Measurements from ENCODE around the gene GLI3. TPM values are rescaled to one million over a fixed set of nuclear protein-coding genes. Genes with fewer than 3 reads are reported as not detected.

GLI3 gene
- total RNA-seq, 1 experiment from 2014 or later = 0.07 TPM

GRCh38 chr7:42186151-42186550 is 50.9 kb downstream of the GLI3 start:
- H3K9me2 ChIP-seq (replicated peaks; ENCODE audit: insufficient read depth, low read length) = no peaks in the 10 kb centered on the region
- H3K4me3 ChIP-seq (ENCODE audit: low read length) = no peak overlapping the region
- no peak overlapping the region for H3K4me2 ChIP-seq (ENCODE audit: low read depth, low read length, poor library complexity, severe bottlenecking)
- no peaks in the 10 kb centered on the region for H4K20me1 ChIP-seq (ENCODE audit: insufficient read depth, low read depth, low read length)
- H3K27ac ChIP-seq (ENCODE audit: low read length) = no peak overlapping the region
- no peaks in the 10 kb centered on the region for H3K9me3 ChIP-seq (ENCODE audit: low read length)
- H2AFZ ChIP-seq (ENCODE audit: low read length) = no peak overlapping the region
- H3K36me3 ChIP-seq (ENCODE audit: insufficient read depth, low read length) = no peaks in the 10 kb centered on the region
- H3K9ac ChIP-seq (ENCODE audit: low read length) = no peak overlapping the region
- peak; percentile 59 for DNase-seq
- no peaks in the 10 kb centered on the region for H3K27me3 ChIP-seq (ENCODE audit: low read length)
- H3K4me1 ChIP-seq (ENCODE audit: low read length) = no peaks in the 10 kb centered on the region
- H3K79me2 ChIP-seq (ENCODE audit: low read length) = no peaks in the 10 kb centered on the region

GRCh38 chr7:42185726-42186125 is 51.3 kb downstream of the GLI3 start:
- Histone ChIP-seq H3K4me3 (ENCODE audit: low read length) (no peak overlapping the region), H3K9me3 (ENCODE audit: low read length) (no peaks in the 10 kb centered on the region), H2AFZ (ENCODE audit: low read length) (no peak overlapping the region), H3K9me2 (replicated peaks; ENCODE audit: insufficient read depth, low read length) (no peaks in the 10 kb centered on the region), H3K27ac (ENCODE audit: low read length) (no peak overlapping the region), H3K27me3 (ENCODE audit: low read length) (no peaks in the 10 kb centered on the region), H3K36me3 (ENCODE audit: insufficient read depth, low read length) (no peaks in the 10 kb centered on the region), H3K79me2 (ENCODE audit: low read length) (no peaks in the 10 kb centered on the region), H3K4me1 (ENCODE audit: low read length) (no peaks in the 10 kb centered on the region), H4K20me1 (ENCODE audit: insufficient read depth, low read depth, low read length) (no peaks in the 10 kb centered on the region), H3K4me2 (ENCODE audit: low read depth, low read length, poor library complexity, severe bottlenecking) (no peak overlapping the region), H3K9ac (ENCODE audit: low read length) (no peak overlapping the region)
- DNase-seq = no peak

DNA sequence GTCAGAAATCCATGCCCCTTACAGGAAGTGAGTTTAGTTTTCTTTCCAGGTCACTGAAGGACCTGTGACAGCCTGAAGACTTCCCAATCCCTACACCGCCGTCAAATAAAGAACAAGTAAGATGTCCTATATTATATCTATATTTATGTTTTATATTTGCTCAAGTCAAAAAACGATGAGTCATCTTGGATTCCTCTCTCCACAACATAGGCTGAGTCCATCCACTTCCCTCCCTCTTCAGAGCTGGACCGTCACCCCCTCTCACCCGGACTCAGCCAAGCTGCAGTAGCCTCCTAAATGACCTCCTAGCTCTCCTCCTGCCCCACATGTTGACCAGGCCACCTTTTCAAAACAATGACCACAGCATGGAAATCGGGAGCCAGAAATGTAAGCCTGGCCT is 53.5 kb downstream of the GLI3 start:
- no peaks in the 10 kb centered on the region for H3K9me3 ChIP-seq (ENCODE audit: low read length)
- H3K4me1 ChIP-seq (ENCODE audit: low read length) = no peaks in the 10 kb centered on the region
- no peak overlapping the region for H3K9ac ChIP-seq (ENCODE audit: low read length)
- H3K9me2 ChIP-seq (replicated peaks; ENCODE audit: insufficient read depth, low read length) = no peaks in the 10 kb centered on the region
- H3K4me2 ChIP-seq (ENCODE audit: low read depth, low read length, poor library complexity, severe bottlenecking) = no peak overlapping the region
- no peaks in the 10 kb centered on the region for H4K20me1 ChIP-seq (ENCODE audit: insufficient read depth, low read depth, low read length)
- no peak overlapping the region for H2AFZ ChIP-seq (ENCODE audit: low read length)
- no peaks in the 10 kb centered on the region for H3K36me3 ChIP-seq (ENCODE audit: insufficient read depth, low read length)
- H3K79me2 ChIP-seq (ENCODE audit: low read length) = no peaks in the 10 kb centered on the region
- H3K4me3 ChIP-seq (ENCODE audit: low read length) = no peak overlapping the region
- DNase-seq = no peak
- no peak overlapping the region for H3K27ac ChIP-seq (ENCODE audit: low read length)
- H3K27me3 ChIP-seq (ENCODE audit: low read length) = no peaks in the 10 kb centered on the region

DNA sequence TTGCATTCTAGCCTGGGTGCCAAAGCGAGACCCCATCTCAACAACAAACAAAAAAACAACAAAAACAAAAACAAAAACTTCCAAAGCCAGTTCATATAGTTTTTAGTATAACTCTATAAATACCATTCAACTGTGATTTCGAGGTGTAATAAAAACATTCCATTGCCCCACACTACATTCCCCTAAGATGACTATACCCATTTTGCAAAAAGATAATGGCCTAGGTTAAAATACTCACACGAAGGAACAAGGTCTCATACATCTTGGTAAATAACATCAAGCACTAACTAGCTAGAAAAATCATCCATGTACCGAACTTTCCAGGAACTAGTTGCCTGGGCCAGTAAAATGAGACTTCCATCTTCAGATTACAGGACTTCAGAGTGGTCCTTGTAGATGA is 55.4 kb downstream of the GLI3 start:
- no peak overlapping the region for H2AFZ ChIP-seq (ENCODE audit: low read length)
- H3K9ac ChIP-seq (ENCODE audit: low read length) = no peak overlapping the region
- no peaks in the 10 kb centered on the region for H3K27me3 ChIP-seq (ENCODE audit: low read length)
- no peak overlapping the region for H3K4me2 ChIP-seq (ENCODE audit: low read depth, low read length, poor library complexity, severe bottlenecking)
- no peaks in the 10 kb centered on the region for H3K36me3 ChIP-seq (ENCODE audit: insufficient read depth, low read length)
- no peak overlapping the region for H3K27ac ChIP-seq (ENCODE audit: low read length)
- no peaks in the 10 kb centered on the region for H3K9me3 ChIP-seq (ENCODE audit: low read length)
- H3K4me3 ChIP-seq (ENCODE audit: low read length) = no peak overlapping the region
- H3K4me1 ChIP-seq (ENCODE audit: low read length) = no peaks in the 10 kb centered on the region
- no peak for DNase-seq
- H4K20me1 ChIP-seq (ENCODE audit: insufficient read depth, low read depth, low read length) = no peaks in the 10 kb centered on the region
- H3K79me2 ChIP-seq (ENCODE audit: low read length) = no peaks in the 10 kb centered on the region
- no peaks in the 10 kb centered on the region for H3K9me2 ChIP-seq (replicated peaks; ENCODE audit: insufficient read depth, low read length)

DNA sequence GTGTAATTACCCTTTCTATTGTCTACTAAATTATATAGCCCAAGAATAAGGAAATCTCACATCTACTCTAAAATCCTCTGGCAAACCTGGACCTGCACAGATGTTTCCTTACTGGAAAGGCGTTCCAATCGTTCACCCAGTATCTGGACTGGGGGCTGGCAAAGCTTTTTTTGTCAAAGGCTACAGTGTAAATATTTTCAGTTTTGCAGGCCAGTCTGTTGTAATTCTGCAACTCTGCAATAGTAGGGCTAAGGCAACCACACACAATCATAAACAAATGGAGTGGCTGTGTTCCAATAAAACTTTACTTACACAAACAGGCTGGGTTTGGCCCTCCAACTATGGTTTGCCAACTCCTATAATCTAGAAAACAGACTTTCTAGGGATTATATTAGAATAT is 56.2 kb downstream of the GLI3 start:
- H3K4me2 ChIP-seq (ENCODE audit: low read depth, low read length, poor library complexity, severe bottlenecking) = no peak overlapping the region
- H2AFZ ChIP-seq (ENCODE audit: low read length) = no peak overlapping the region
- H3K9me3 ChIP-seq (ENCODE audit: low read length) = no peaks in the 10 kb centered on the region
- no peaks in the 10 kb centered on the region for H3K4me1 ChIP-seq (ENCODE audit: low read length)
- H3K9me2 ChIP-seq (replicated peaks; ENCODE audit: insufficient read depth, low read length) = no peaks in the 10 kb centered on the region
- H3K4me3 ChIP-seq (ENCODE audit: low read length) = no peak overlapping the region
- H4K20me1 ChIP-seq (ENCODE audit: insufficient read depth, low read depth, low read length) = no peaks in the 10 kb centered on the region
- H3K27ac ChIP-seq (ENCODE audit: low read length) = no peak overlapping the region
- H3K79me2 ChIP-seq (ENCODE audit: low read length) = no peaks in the 10 kb centered on the region
- H3K27me3 ChIP-seq (ENCODE audit: low read length) = no peaks in the 10 kb centered on the region
- no peak for DNase-seq
- no peaks in the 10 kb centered on the region for H3K36me3 ChIP-seq (ENCODE audit: insufficient read depth, low read length)
- no peak overlapping the region for H3K9ac ChIP-seq (ENCODE audit: low read length)

- no peak for DNase-seq
- Histone ChIP-seq H3K27ac (ENCODE audit: low read length) (no peak overlapping the region), H3K9me3 (ENCODE audit: low read length) (no peaks in the 10 kb centered on the region), H4K20me1 (ENCODE audit: insufficient read depth, low read depth, low read length) (no peaks in the 10 kb centered on the region), H2AFZ (ENCODE audit: low read length) (no peak overlapping the region), H3K27me3 (ENCODE audit: low read length) (no peaks in the 10 kb centered on the region), H3K4me1 (ENCODE audit: low read length) (no peaks in the 10 kb centered on the region), H3K4me3 (ENCODE audit: low read length) (no peak overlapping the region), H3K79me2 (ENCODE audit: low read length) (no peaks in the 10 kb centered on the region), H3K9me2 (replicated peaks; ENCODE audit: insufficient read depth, low read length) (no peaks in the 10 kb centered on the region), H3K36me3 (ENCODE audit: insufficient read depth, low read length) (no peaks in the 10 kb centered on the region), H3K9ac (ENCODE audit: low read length) (no peak overlapping the region), H3K4me2 (ENCODE audit: low read depth, low read length, poor library complexity, severe bottlenecking) (no peak overlapping the region)
These were observed 60.3 kb downstream of the GLI3 start for GRCh38 chr7:42176724-42177101.

- no peak overlapping the region for H3K4me3 ChIP-seq (ENCODE audit: low read length)
- H3K4me1 ChIP-seq (ENCODE audit: low read length) = no peaks in the 10 kb centered on the region
- no peaks in the 10 kb centered on the region for H3K36me3 ChIP-seq (ENCODE audit: insufficient read depth, low read length)
- H3K9me3 ChIP-seq (ENCODE audit: low read length) = no peaks in the 10 kb centered on the region
- H3K27ac ChIP-seq (ENCODE audit: low read length) = no peak overlapping the region
- H4K20me1 ChIP-seq (ENCODE audit: insufficient read depth, low read depth, low read length) = no peaks in the 10 kb centered on the region
- no peak overlapping the region for H2AFZ ChIP-seq (ENCODE audit: low read length)
- H3K79me2 ChIP-seq (ENCODE audit: low read length) = no peaks in the 10 kb centered on the region
- H3K27me3 ChIP-seq (ENCODE audit: low read length) = no peaks in the 10 kb centered on the region
- no peaks in the 10 kb centered on the region for H3K9me2 ChIP-seq (replicated peaks; ENCODE audit: insufficient read depth, low read length)
- no peak overlapping the region for H3K9ac ChIP-seq (ENCODE audit: low read length)
- no peak for DNase-seq
- H3K4me2 ChIP-seq (ENCODE audit: low read depth, low read length, poor library complexity, severe bottlenecking) = no peak overlapping the region
These were observed 60.9 kb downstream of the GLI3 start for GRCh38 chr7:42175834-42176723.

- Histone ChIP-seq H3K9ac (ENCODE audit: low read length) (no peak overlapping the region), H3K4me2 (ENCODE audit: low read depth, low read length, poor library complexity, severe bottlenecking) (no peak overlapping the region), H4K20me1 (ENCODE audit: insufficient read depth, low read depth, low read length) (no peaks in the 10 kb centered on the region), H3K4me3 (ENCODE audit: low read length) (no peak overlapping the region), H3K27me3 (ENCODE audit: low read length) (no peaks in the 10 kb centered on the region), H2AFZ (ENCODE audit: low read length) (no peak overlapping the region), H3K4me1 (ENCODE audit: low read length) (no peaks in the 10 kb centered on the region), H3K9me3 (ENCODE audit: low read length) (no peaks in the 10 kb centered on the region), H3K36me3 (ENCODE audit: insufficient read depth, low read length) (no peaks in the 10 kb centered on the region), H3K9me2 (replicated peaks; ENCODE audit: insufficient read depth, low read length) (no peaks in the 10 kb centered on the region), H3K79me2 (ENCODE audit: low read length) (no peaks in the 10 kb centered on the region), H3K27ac (ENCODE audit: low read length) (no peak overlapping the region)
- no peak for DNase-seq
These were observed 62.6 kb downstream of the GLI3 start for GRCh38 chr7:42174391-42174912.
